NCI-H2171 (cell line): ENCODE measurements around the gene PLPP4.

Experiments
- DNase-seq: peaks from one replicate; lab custom pipeline; 2025; lab: John Stamatoyannopoulos, UW

PLPP4 gene

GRCh38 chr10:120517881-120518484 is 61.0 kb downstream of the PLPP4 start:
- peak; percentile 12 for DNase-seq

GRCh38 chr10:120521880-120522279 is 64.9 kb downstream of the PLPP4 start:
- no peak for DNase-seq

- DNase-seq = no peak
Measured at GRCh38 chr10:120527691-120528090, 70.7 kb downstream of the PLPP4 start.

GRCh38 chr10:120530699-120531098 is 73.7 kb downstream of the PLPP4 start:
- no peak for DNase-seq

- DNase-seq = no peak
Measured at GRCh38 chr10:120538091-120538490, 81.1 kb downstream of the PLPP4 start.

- DNase-seq = no peak
Measured at GRCh38 chr10:120539076-120539475, 82.0 kb downstream of the PLPP4 start.

- no peak for DNase-seq
Measured at GRCh38 chr10:120540486-120540885, 83.5 kb downstream of the PLPP4 start.

- no peak for DNase-seq
Measured at GRCh38 chr10:120541984-120542383, 85.0 kb downstream of the PLPP4 start.

- no peak for DNase-seq
Measured at GRCh38 chr10:120542591-120542990, 85.6 kb downstream of the PLPP4 start.

- DNase-seq = no peak
Measured at GRCh38 chr10:120543291-120543690, 86.3 kb downstream of the PLPP4 start.

GRCh38 chr10:120548210-120548609 is 91.2 kb downstream of the PLPP4 start:
- DNase-seq = no peak

- no peak for DNase-seq
Measured at GRCh38 chr10:120552262-120552661, 95.2 kb downstream of the PLPP4 start.

GRCh38 chr10:120553911-120554310 is 96.9 kb downstream of the PLPP4 start:
- no peak for DNase-seq

- DNase-seq = no peak
Measured at GRCh38 chr10:120555436-120555835, 98.4 kb downstream of the PLPP4 start.

- DNase-seq = no peak
Measured at GRCh38 chr10:120555842-120556532, 99.0 kb downstream of the PLPP4 start.

GRCh38 chr10:120557311-120557710 is 100.3 kb downstream of the PLPP4 start:
- DNase-seq = peak; percentile 18

GRCh38 chr10:120559800-120560199 is 102.8 kb downstream of the PLPP4 start:
- peak; percentile 51 for DNase-seq

- DNase-seq = no peak
Measured at GRCh38 chr10:120562956-120563355, 105.9 kb downstream of the PLPP4 start.

- DNase-seq = no peak
Measured at GRCh38 chr10:120570418-120570817, 113.4 kb downstream of the PLPP4 start.

- no peak for DNase-seq
Measured at GRCh38 chr10:120571266-120571665, 114.2 kb downstream of the PLPP4 start.

GRCh38 chr10:120572307-120572706 is 115.3 kb downstream of the PLPP4 start:
- no peak for DNase-seq

GRCh38 chr10:120573355-120573754 is 116.3 kb downstream of the PLPP4 start:
- no peak for DNase-seq

GRCh38 chr10:120574981-120575380 is 118.0 kb downstream of the PLPP4 start:
- no peak for DNase-seq

GRCh38 chr10:120575411-120575810 is 118.4 kb downstream of the PLPP4 start:
- DNase-seq = no peak
